ENCODE data around the gene PSMB11.

DNA sequence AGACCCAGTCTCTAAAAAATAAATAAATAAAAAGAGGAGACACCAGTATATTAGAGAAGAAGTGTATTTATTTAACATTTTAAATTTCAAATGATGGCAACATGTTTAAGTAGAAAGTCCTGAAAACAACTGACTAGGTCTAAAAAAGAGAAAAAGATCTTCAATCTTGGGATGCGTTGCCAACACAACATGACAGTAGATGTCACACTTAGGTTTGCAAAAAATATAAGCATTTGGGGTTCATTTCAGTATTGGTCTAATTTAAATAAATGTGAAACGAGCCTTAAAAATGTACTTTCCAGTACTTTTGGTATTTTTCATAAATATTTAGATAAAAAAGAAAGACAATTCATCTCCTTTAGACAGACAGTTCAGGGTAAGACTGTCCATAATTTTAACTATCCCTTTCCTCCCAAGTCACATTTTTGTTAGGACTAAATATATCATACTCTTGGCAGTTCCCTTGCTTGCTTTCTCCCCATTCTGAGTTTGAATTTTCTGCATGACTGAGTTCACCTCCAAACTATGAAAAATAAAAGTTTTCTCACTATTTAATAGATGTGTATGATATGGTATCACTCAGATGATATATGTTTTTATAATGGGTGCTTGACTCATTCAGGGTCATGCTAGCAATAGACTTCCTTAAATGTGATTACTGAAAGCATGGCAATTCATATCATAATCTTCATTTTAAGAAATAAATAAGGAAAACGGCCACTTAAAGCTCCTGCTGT, 36.4 kb upstream of the PSMB11 start:
- TF ChIP-seq, protein P1, sequence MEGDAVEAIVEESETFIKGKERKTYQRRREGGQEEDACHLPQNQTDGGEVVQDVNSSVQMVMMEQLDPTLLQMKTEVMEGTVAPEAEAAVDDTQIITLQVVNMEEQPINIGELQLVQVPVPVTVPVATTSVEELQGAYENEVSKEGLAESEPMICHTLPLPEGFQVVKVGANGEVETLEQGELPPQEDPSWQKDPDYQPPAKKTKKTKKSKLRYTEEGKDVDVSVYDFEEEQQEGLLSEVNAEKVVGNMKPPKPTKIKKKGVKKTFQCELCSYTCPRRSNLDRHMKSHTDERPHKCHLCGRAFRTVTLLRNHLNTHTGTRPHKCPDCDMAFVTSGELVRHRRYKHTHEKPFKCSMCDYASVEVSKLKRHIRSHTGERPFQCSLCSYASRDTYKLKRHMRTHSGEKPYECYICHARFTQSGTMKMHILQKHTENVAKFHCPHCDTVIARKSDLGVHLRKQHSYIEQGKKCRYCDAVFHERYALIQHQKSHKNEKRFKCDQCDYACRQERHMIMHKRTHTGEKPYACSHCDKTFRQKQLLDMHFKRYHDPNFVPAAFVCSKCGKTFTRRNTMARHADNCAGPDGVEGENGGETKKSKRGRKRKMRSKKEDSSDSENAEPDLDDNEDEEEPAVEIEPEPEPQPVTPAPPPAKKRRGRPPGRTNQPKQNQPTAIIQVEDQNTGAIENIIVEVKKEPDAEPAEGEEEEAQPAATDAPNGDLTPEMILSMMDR (IDR thresholded peaks at IDR 0.05; ENCODE audit: low read length): no peak
- TF ChIP-seq EZH2 (IDR thresholded peaks at IDR 0.05; ENCODE audit: borderline replicate concordance, low read length): no peak

All from OCI-LY1 (cell line).